ENCODE measurements around the gene PDE8A. TPM values are rescaled to one million over a fixed set of nuclear protein-coding genes. Genes with fewer than 3 reads are reported as not detected.

The PDE8A gene
- total and polyA plus RNA-seq, 2 donors (not counting 1 experiment from before 2014, with no cell fraction given): 17.4 to 51.1 TPM

GRCh38 chr15:85142312-85142711 is 160.7 kb downstream of the PDE8A start:
- Mint-ChIP-seq H3K27me3 (peaks cover 5% of the 10 kb centered on the region), H3K4me1 (no peaks in the 10 kb centered on the region), H3K9me3 (ENCODE audit: insufficient read depth) (no peaks in the 10 kb centered on the region), H3K27ac (no peak overlapping the region), H3K4me3 (no peak overlapping the region)
- H3K27me3 ChIP-seq (replicated peaks in 1 of 4; ENCODE audit: control extremely low read depth in 1 of 4, control insufficient read depth in 3 of 4, insufficient read depth in 4 of 4, low read length in 3 of 4): no peaks in the 10 kb centered on the region
- no peak overlapping the region for H2AFZ ChIP-seq (ENCODE audit: insufficient read depth, low read depth, low read length, poor library complexity, severe bottlenecking)
- WGBS (ENCODE audit: insufficient coverage): 40% methylated on average over 1 of the region's 2 CpGs
- DNase-seq: no peak
- H3K4me1 ChIP-seq (ENCODE audit: control insufficient read depth in 2 of 2, insufficient read depth in 2 of 2, low read length in 2 of 2): no peaks in the 10 kb centered on the region
- no peaks in the 10 kb centered on the region for H4K20me1 ChIP-seq (ENCODE audit: control insufficient read depth, insufficient read depth, low read length, poor library complexity, severe bottlenecking)
- no peak for ATAC-seq (ENCODE audit: low read depth)
- intact Hi-C loops (cut with micrococcal nuclease): no loop called here
- H3K79me2 ChIP-seq (ENCODE audit: control insufficient read depth, insufficient read depth, low read length): no peaks in the 10 kb centered on the region
- TF ChIP-seq EZH2 (IDR thresholded peaks at IDR 0.05; ENCODE audit: borderline replicate concordance, insufficient read depth, low read depth, low read length, poor library complexity, severe bottlenecking): no peak
- no peak for TF ChIP-seq CTCF (IDR thresholded peaks at IDR 0.05)
- peaks cover 0 to 13% of the 10 kb centered on the region in 2 experiments for H3K36me3 ChIP-seq (replicated peaks in 1 of 2; ENCODE audit: control extremely low read depth in 1 of 2, control insufficient read depth in 1 of 2, extremely low read depth in 1 of 2, insufficient read depth in 2 of 2, low read length in 1 of 2)
- POLR2A ChIA-PET: interaction anchor here (0.7 kb wide), 1 partner anchor 571 kb away, joined by 8 read pairs; no protein-coding TSS in a partner anchor
- no peak overlapping the region for H3K27ac ChIP-seq (ENCODE audit: low read length in 2 of 2)
- CTCF ChIA-PET: interaction anchor here (0.8 kb wide), 1 partner anchor 26 kb away, joined by 3 read pairs; no protein-coding TSS in a partner anchor
- H3K4me3 ChIP-seq (ENCODE audit: control extremely low read depth in 1 of 5, extremely low read depth in 1 of 5, insufficient read depth in 1 of 5, low read depth in 2 of 5, low read length in 4 of 5): no peak overlapping the region
- no peak overlapping the region for H3K4me2 ChIP-seq (replicated peaks; ENCODE audit: low read depth, low read length, poor library complexity, severe bottlenecking)
- H3K9me3 ChIP-seq (ENCODE audit: control extremely low read depth in 1 of 3, control insufficient read depth in 2 of 3, insufficient read depth in 1 of 3, low read length in 2 of 3): no peaks in the 10 kb centered on the region
- no peak overlapping the region for H3K9ac ChIP-seq (ENCODE audit: low read length)

GRCh38 chr15:85149465-85150129 is 167.9 kb downstream of the PDE8A start:
- no peak overlapping the region for H3K4me3 ChIP-seq (ENCODE audit: control extremely low read depth in 1 of 5, extremely low read depth in 1 of 5, insufficient read depth in 1 of 5, low read depth in 2 of 5, low read length in 4 of 5)
- no peak overlapping the region for H3K4me3 Mint-ChIP-seq
- POLR2A ChIA-PET: no interaction called here
- H3K4me1 Mint-ChIP-seq: no peaks in the 10 kb centered on the region
- no peaks in the 10 kb centered on the region for H3K36me3 ChIP-seq (replicated peaks in 1 of 2; ENCODE audit: control extremely low read depth in 1 of 2, control insufficient read depth in 1 of 2, extremely low read depth in 1 of 2, insufficient read depth in 2 of 2, low read length in 1 of 2)
- no peak overlapping the region for H3K4me2 ChIP-seq (replicated peaks; ENCODE audit: low read depth, low read length, poor library complexity, severe bottlenecking)
- CTCF ChIA-PET: no interaction called here
- H3K27me3 ChIP-seq (replicated peaks in 1 of 4; ENCODE audit: control extremely low read depth in 1 of 4, control insufficient read depth in 3 of 4, insufficient read depth in 4 of 4, low read length in 3 of 4): no peaks in the 10 kb centered on the region
- H3K79me2 ChIP-seq (ENCODE audit: control insufficient read depth, insufficient read depth, low read length): no peaks in the 10 kb centered on the region
- no peak for TF ChIP-seq EZH2 (IDR thresholded peaks at IDR 0.05; ENCODE audit: borderline replicate concordance, insufficient read depth, low read depth, low read length, poor library complexity, severe bottlenecking)
- TF ChIP-seq CTCF (IDR thresholded peaks at IDR 0.05): no peak
- no peak for DNase-seq
- H4K20me1 ChIP-seq (ENCODE audit: control insufficient read depth, insufficient read depth, low read length, poor library complexity, severe bottlenecking): no peaks in the 10 kb centered on the region
- no peak overlapping the region for H3K27ac ChIP-seq (ENCODE audit: low read length in 2 of 2)
- H2AFZ ChIP-seq (ENCODE audit: insufficient read depth, low read depth, low read length, poor library complexity, severe bottlenecking): no peak overlapping the region
- H3K9me3 ChIP-seq (ENCODE audit: control extremely low read depth in 1 of 3, control insufficient read depth in 2 of 3, insufficient read depth in 1 of 3, low read length in 2 of 3): no peaks in the 10 kb centered on the region
- intact Hi-C loops (cut with micrococcal nuclease): no loop called here
- peaks cover 23% of the 10 kb centered on the region for H3K27me3 Mint-ChIP-seq
- no peak overlapping the region for H3K27ac Mint-ChIP-seq
- no peak overlapping the region for H3K9ac ChIP-seq (ENCODE audit: low read length)
- no peaks in the 10 kb centered on the region for H3K9me3 Mint-ChIP-seq (ENCODE audit: insufficient read depth)
- no peaks in the 10 kb centered on the region for H3K4me1 ChIP-seq (ENCODE audit: control insufficient read depth in 2 of 2, insufficient read depth in 2 of 2, low read length in 2 of 2)
- WGBS (ENCODE audit: insufficient coverage): 84% methylated on average over 3 of the region's 5 CpGs
- no peak for ATAC-seq (ENCODE audit: low read depth)

Data from B cell (primary cell).